Thoracic aorta (tissue), 2 donors: ENCODE measurements around the gene PTPRM. TPM values are rescaled to one million over a fixed set of nuclear protein-coding genes. Genes with fewer than 3 reads are reported as not detected.

Source experiments
- ATAC-seq: fragments of 150-250 bp; one replicate; pipeline ENCODE4 v1.8.0; 2017; ENCODE audit warnings: low read depth; ENCODE audit not compliant: insufficient number of reproducible peaks, low FRiP score
- DNase-seq: peaks from one replicate; pipeline ENCODE4 v3.0.0-alpha.2; 2020; ENCODE audit warnings: low spot score
- H3K27ac ChIP-seq, 2 donors: fragments of 200-600 bp; sonication (generic); 1 replicate in 1 of 2; 2 replicates in 1 of 2; pipeline ENCODE4 v1.5.1; 2016; ENCODE audit warnings: mild to moderate bottlenecking in 2 of 2, moderate library complexity in 2 of 2
- H3K27me3 ChIP-seq: fragments of 200-600 bp; sonication (generic); replicated peaks from 2 replicates; pipeline ENCODE4 v1.6.0; 2016; ENCODE audit warnings: mild to moderate bottlenecking; ENCODE audit not compliant: insufficient read depth
- H3K36me3 ChIP-seq: fragments of 200-600 bp; sonication (generic); one replicate; pipeline ENCODE4 v1.5.1; 2016
- H3K4me1 ChIP-seq, 2 donors: fragments of 200-600 bp; sonication (generic); 1 replicate in 1 of 2; 2 replicates in 1 of 2; pipeline versions ENCODE4 v1.5.1 to v1.6.0; 2016; ENCODE audit warnings: low read depth in 2 of 2, mild to moderate bottlenecking in 1 of 2; ENCODE audit not compliant: control insufficient read depth in 1 of 2
- H3K4me3 ChIP-seq: fragments of 200-600 bp; sonication (generic); 2 replicates; pipeline ENCODE4 v1.5.1; 2016; ENCODE audit warnings: mild to moderate bottlenecking
- H3K9me3 ChIP-seq: fragments of 200-600 bp; sonication (generic); 2 replicates; pipeline ENCODE4 v1.5.1; 2016
- CTCF ChIP-seq: fragments of 200-600 bp; sonication (generic); IDR thresholded peaks from one replicate; pipeline ENCODE4 v1.5.1; 2019; ENCODE audit warnings: antibody characterized with exemption
- total RNA-seq, 2 donors: library from RNA; depleted of rRNA; stranded (reverse); fragments of >200 nt; gene quantifications; one replicate each; pipeline versions ENCODE4 v1.1.0 to v1.2.3, GENCODE V29; 2016

Gene PTPRM
- total RNA-seq, 2 donors from 2014 or later, result 90.3 to 102 TPM

GRCh38 chr18:8303151-8303755, 736.1 kb downstream of the PTPRM start:
- Histone ChIP-seq H3K27me3 (no peaks in the 10 kb centered on the region), H3K36me3 (peaks cover 3% of the 10 kb centered on the region), H3K4me1 (no peaks in the 10 kb centered on the region), H3K9me3 (no peaks in the 10 kb centered on the region), H3K27ac (no peak overlapping the region), H3K4me3 (no peak overlapping the region)
- ATAC-seq (no peak), DNase-seq (no peak)
- TF ChIP-seq CTCF, result no peak

GRCh38 chr18:8307960-8308359, 740.8 kb downstream of the PTPRM start:
- Histone ChIP-seq H3K27ac (no peak overlapping the region), H3K4me3 (no peak overlapping the region), H3K36me3 (no peaks in the 10 kb centered on the region), H3K27me3 (no peaks in the 10 kb centered on the region), H3K9me3 (no peaks in the 10 kb centered on the region), H3K4me1 (no peaks in the 10 kb centered on the region)
- DNase-seq (no peak), ATAC-seq (no peak)
- TF ChIP-seq CTCF, result no peak

GRCh38 chr18:8313043-8313442, 745.9 kb downstream of the PTPRM start:
- no peaks in the 10 kb centered on the region for H3K9me3 ChIP-seq
- no peaks in the 10 kb centered on the region for H3K36me3 ChIP-seq
- ATAC-seq (no peak), DNase-seq (no peak)
- no peaks in the 10 kb centered on the region for H3K4me1 ChIP-seq
- no peak overlapping the region for H3K27ac ChIP-seq
- no peak for TF ChIP-seq CTCF
- H3K4me3 ChIP-seq, result no peak overlapping the region
- H3K27me3 ChIP-seq, result no peaks in the 10 kb centered on the region

GRCh38 chr18:8314124-8314523, 747.0 kb downstream of the PTPRM start:
- no peak overlapping the region for H3K27ac ChIP-seq
- ATAC-seq (no peak), DNase-seq (no peak)
- TF ChIP-seq CTCF, result no peak
- H3K4me1 ChIP-seq, result no peaks in the 10 kb centered on the region
- H3K27me3 ChIP-seq, result no peaks in the 10 kb centered on the region
- H3K9me3 ChIP-seq, result no peaks in the 10 kb centered on the region
- no peaks in the 10 kb centered on the region for H3K36me3 ChIP-seq
- H3K4me3 ChIP-seq, result no peak overlapping the region

GRCh38 chr18:8319798-8320489, 752.8 kb downstream of the PTPRM start:
- Histone ChIP-seq H3K27me3 (no peaks in the 10 kb centered on the region), H3K4me3 (no peak overlapping the region), H3K4me1 (peaks cover 0 to 10% of the 10 kb centered on the region in 2 donors), H3K9me3 (no peaks in the 10 kb centered on the region), H3K27ac (no peak overlapping the region), H3K36me3 (no peaks in the 10 kb centered on the region)
- TF ChIP-seq CTCF, result no peak
- DNase-seq, result no peak
- no peak for ATAC-seq
